ENCODE results near the gene MEOX2. TPM values are rescaled to one million over a fixed set of nuclear protein-coding genes. Genes with fewer than 3 reads are reported as not detected.

Gene MEOX2
- total RNA-seq, 1 experiment from 2014 or later, result not detected

DNA sequence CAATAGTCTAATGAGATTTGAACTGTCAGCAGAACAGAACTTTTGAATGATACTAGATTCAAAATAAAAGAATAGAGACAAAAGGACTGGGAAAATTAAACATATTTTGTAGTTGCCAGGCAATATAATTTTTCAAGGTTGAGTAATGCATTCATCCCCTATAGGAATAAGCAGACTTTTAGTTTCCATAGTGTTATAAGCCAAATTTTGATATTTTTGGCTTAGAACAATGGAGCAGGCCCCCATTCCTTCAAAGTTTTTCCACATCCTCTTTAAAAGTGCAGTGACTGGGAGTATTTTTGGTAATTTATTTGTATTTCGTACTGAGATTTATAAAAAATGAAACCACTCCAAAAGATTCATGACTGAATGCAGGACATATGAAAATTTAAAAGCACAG, 24.0 kb downstream of the MEOX2 start:
- H3K4me1 ChIP-seq (ENCODE audit: insufficient read depth, low read length), result no peaks in the 10 kb centered on the region
- H3K4me2 ChIP-seq (ENCODE audit: low read length), result no peak overlapping the region
- H3K9ac ChIP-seq (ENCODE audit: low read length), result no peak overlapping the region
- POLR2A ChIA-PET (ENCODE audit: unreplicated experiment), result no interaction called here
- intact Hi-C loops (cut with micrococcal nuclease), result no loop called here
- no TSS peak for BruUV-seq (replicated peaks)
- no peaks in the 10 kb centered on the region for H3K36me3 ChIP-seq (ENCODE audit: low read depth, low read length)
- CTCF ChIA-PET, result no interaction called here
- DNase-seq (no peak), ATAC-seq (no peak)
- H3K9me3 ChIP-seq (ENCODE audit: low read length), result no peaks in the 10 kb centered on the region
- no peak overlapping the region for H2AFZ ChIP-seq (ENCODE audit: low read length)
- H3K27ac ChIP-seq (ENCODE audit: low read length), result no peak overlapping the region
- H4K20me1 ChIP-seq (ENCODE audit: low read length), result no peaks in the 10 kb centered on the region
- H3K79me2 ChIP-seq (ENCODE audit: low read length), result no peaks in the 10 kb centered on the region
- H3K27me3 ChIP-seq (ENCODE audit: low read length), result no peaks in the 10 kb centered on the region
- H3K4me3 ChIP-seq (ENCODE audit: low read length), result no peak overlapping the region
- TF ChIP-seq EZH2phosphoT487 (IDR thresholded peaks at IDR 0.05; ENCODE audit: borderline replicate concordance, low read length) (no peak), EZH2 (IDR thresholded peaks at IDR 0.05; ENCODE audit: low read length, unreplicated experiment) (no peak), CTCF (conservative IDR thresholded peaks at IDR 0.05; ENCODE audit: low read depth, low read length) (no peak)
- H3K9me2 ChIP-seq (replicated peaks; ENCODE audit: low read length), result no peaks in the 10 kb centered on the region
- no peaks in the 10 kb centered on the region for H3F3A ChIP-seq (ENCODE audit: low read length, unreplicated experiment)

GRCh38 chr7:15658247-15658646, 28.2 kb downstream of the MEOX2 start:
- no peak for TF ChIP-seq EZH2 (IDR thresholded peaks at IDR 0.05; ENCODE audit: low read length, unreplicated experiment)
- no peak for TF ChIP-seq CTCF (conservative IDR thresholded peaks at IDR 0.05; ENCODE audit: low read depth, low read length)
- no peak for TF ChIP-seq EZH2phosphoT487 (IDR thresholded peaks at IDR 0.05; ENCODE audit: borderline replicate concordance, low read length)
- no peak overlapping the region for H3K27ac ChIP-seq (ENCODE audit: low read length)
- H3K79me2 ChIP-seq (ENCODE audit: low read length), result no peaks in the 10 kb centered on the region
- intact Hi-C loops (cut with micrococcal nuclease), result no loop called here
- H3K4me1 ChIP-seq (ENCODE audit: insufficient read depth, low read length), result no peaks in the 10 kb centered on the region
- H3K4me3 ChIP-seq (ENCODE audit: low read length), result no peak overlapping the region
- no peak overlapping the region for H2AFZ ChIP-seq (ENCODE audit: low read length)
- no peak overlapping the region for H3K9ac ChIP-seq (ENCODE audit: low read length)
- no peaks in the 10 kb centered on the region for H3K36me3 ChIP-seq (ENCODE audit: low read depth, low read length)
- H3F3A ChIP-seq (ENCODE audit: low read length, unreplicated experiment), result no peaks in the 10 kb centered on the region
- ChIA-PET CTCF (no interaction called here), POLR2A (ENCODE audit: unreplicated experiment) (no interaction called here)
- no TSS peak for BruUV-seq (replicated peaks)
- H3K27me3 ChIP-seq (ENCODE audit: low read length), result no peaks in the 10 kb centered on the region
- H3K9me2 ChIP-seq (replicated peaks; ENCODE audit: low read length), result no peaks in the 10 kb centered on the region
- no peaks in the 10 kb centered on the region for H3K9me3 ChIP-seq (ENCODE audit: low read length)
- no peaks in the 10 kb centered on the region for H4K20me1 ChIP-seq (ENCODE audit: low read length)
- H3K4me2 ChIP-seq (ENCODE audit: low read length), result no peak overlapping the region
- ATAC-seq (no peak), DNase-seq (no peak)

GRCh38 chr7:15652776-15653290, 33.6 kb downstream of the MEOX2 start:
- intact Hi-C loops (cut with micrococcal nuclease), result no loop called here
- Histone ChIP-seq H3K4me1 (ENCODE audit: insufficient read depth, low read length) (no peaks in the 10 kb centered on the region), H3K79me2 (ENCODE audit: low read length) (no peaks in the 10 kb centered on the region), H3F3A (ENCODE audit: low read length, unreplicated experiment) (no peaks in the 10 kb centered on the region), H3K27me3 (ENCODE audit: low read length) (no peaks in the 10 kb centered on the region), H3K9me2 (replicated peaks; ENCODE audit: low read length) (no peaks in the 10 kb centered on the region), H3K4me3 (ENCODE audit: low read length) (no peak overlapping the region), H2AFZ (ENCODE audit: low read length) (no peak overlapping the region), H4K20me1 (ENCODE audit: low read length) (no peaks in the 10 kb centered on the region), H3K4me2 (ENCODE audit: low read length) (no peak overlapping the region), H3K27ac (ENCODE audit: low read length) (no peak overlapping the region), H3K9me3 (ENCODE audit: low read length) (no peaks in the 10 kb centered on the region), H3K36me3 (ENCODE audit: low read depth, low read length) (no peaks in the 10 kb centered on the region), H3K9ac (ENCODE audit: low read length) (no peak overlapping the region)
- DNase-seq (no peak), ATAC-seq (no peak)
- ChIA-PET POLR2A (ENCODE audit: unreplicated experiment) (no interaction called here), CTCF (no interaction called here)
- BruUV-seq (replicated peaks), result no TSS peak
- TF ChIP-seq CTCF (conservative IDR thresholded peaks at IDR 0.05; ENCODE audit: low read depth, low read length) (no peak), EZH2phosphoT487 (IDR thresholded peaks at IDR 0.05; ENCODE audit: borderline replicate concordance, low read length) (no peak), EZH2 (IDR thresholded peaks at IDR 0.05; ENCODE audit: low read length, unreplicated experiment) (no peak)

All from PC-3 (cell line).